ENCODE data around the gene KIF21A.

GRCh38 chr12:39401459-39401858, 41.5 kb downstream of the KIF21A start:
- TF ChIP-seq POLR2AphosphoS5 (IDR thresholded peaks at IDR 0.05; ENCODE audit: borderline replicate concordance, low read depth, low read length) (no peak), EZH2 (IDR thresholded peaks at IDR 0.05) (no peak), FOXP2 (optimal IDR thresholded peaks at IDR 0.05; ENCODE audit: control extremely low read depth, extremely low read length, insufficient read depth) (no peak)
